ENCODE results near the gene ALPK3. TPM values are rescaled to one million over a fixed set of nuclear protein-coding genes. Genes with fewer than 3 reads are reported as not detected.

ALPK3 gene
- total and polyA plus RNA-seq, 4 donors: 6.8 to 86.8 (median 44.1) TPM

DNA sequence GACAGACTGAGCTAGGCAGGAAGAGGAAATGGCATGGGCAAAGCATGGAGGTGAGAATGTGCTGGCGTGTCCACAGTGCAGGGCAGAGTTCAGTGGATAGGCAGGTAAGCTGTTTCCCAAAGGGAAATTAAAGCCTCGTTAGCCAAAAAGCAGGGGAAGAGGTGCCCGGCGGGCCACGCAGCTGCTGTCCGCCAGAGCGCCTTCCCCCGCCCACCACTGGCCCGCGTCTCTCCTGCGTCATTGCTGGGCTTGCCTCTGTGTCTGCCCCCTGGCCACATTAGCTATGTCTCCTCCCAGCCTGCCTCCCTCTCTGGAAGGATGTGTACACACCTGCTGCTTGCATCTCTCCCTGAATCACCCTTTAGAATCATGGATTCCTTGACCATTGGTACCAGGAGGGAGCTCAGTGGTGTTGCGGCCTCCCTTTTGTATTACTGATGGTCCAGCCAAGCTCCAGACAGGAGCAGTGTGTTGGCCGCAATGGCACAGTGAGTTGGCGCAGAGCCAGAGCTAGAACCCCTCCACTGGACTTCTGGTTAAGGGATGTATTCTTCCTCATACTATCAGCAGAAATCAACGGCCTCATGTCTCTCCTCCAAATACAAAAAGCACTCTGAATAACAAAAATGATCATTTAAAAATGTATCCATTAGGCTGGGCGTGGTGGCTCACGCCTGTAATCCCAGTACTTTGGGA lies 93.9 kb downstream of the ALPK3 start:
- intact Hi-C loops (cut with DNase I): no loop called here
- no peaks in the 10 kb centered on the region for H3K9me3 ChIP-seq (ENCODE audit: control insufficient read depth, low read length)
- no peak overlapping the region for H3K4me3 ChIP-seq (ENCODE audit: low read length in 2 of 2)
- DNase-seq (no peak), ATAC-seq (ENCODE audit: low FRiP score) (no peak)
- H3K27ac ChIP-seq (ENCODE audit: low read depth in 1 of 2, low read length in 2 of 2): peak overlapping the region; percentile 22 to 92
- H3K4me1 ChIP-seq (ENCODE audit: control insufficient read depth in 1 of 2, insufficient read depth in 2 of 2, low read length in 2 of 2): peaks cover 7 to 10% of the 10 kb centered on the region in 2 donors
- no peaks in the 10 kb centered on the region for H3K36me3 ChIP-seq (ENCODE audit: control insufficient read depth in 1 of 2, insufficient read depth in 2 of 2, low read length in 1 of 2)
- 90 to 92% methylated on average over 17 of the region's 17 CpGs for WGBS, 2 donors
- H3K27me3 ChIP-seq (ENCODE audit: control insufficient read depth in 1 of 2, insufficient read depth in 2 of 2, low read length in 1 of 2): no peaks in the 10 kb centered on the region

DNA sequence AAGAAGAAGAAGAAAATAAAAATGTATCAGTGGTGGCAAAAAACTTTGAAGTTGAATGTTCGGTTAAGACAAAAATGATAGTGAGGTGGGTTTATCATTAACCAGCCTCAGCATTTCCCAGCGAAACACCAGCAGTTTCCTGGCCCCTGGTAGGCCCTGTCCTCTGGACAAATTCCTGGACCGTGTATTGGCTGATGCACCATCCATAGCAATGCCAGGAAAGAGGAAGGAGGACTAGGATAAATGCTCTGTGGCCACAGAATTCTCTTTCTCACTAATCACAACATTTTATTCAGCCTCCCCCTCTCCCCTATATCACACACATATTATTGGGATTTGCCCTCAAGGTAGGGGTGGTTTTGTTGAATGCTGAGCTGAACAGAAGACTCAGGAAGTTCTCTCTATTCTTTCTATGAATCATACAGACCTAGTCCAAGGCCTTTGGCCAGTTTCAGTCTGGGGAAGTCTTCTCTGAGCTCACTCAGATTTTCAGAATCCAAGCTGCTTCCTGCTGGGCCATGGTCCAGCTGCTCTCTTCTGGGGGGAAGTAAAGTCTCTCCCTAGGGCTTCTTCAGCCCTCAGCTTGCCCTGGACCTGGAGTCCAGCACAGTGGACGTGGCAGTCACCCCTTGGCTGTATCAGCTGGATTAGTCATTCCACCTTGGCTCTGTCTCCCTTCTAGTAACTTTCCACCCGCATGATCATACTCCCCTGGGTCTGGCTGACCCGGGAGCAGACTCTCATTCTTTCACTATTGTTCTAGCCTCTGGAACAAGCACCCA lies 94.9 kb downstream of the ALPK3 start:
- intact Hi-C loops (cut with DNase I): no loop called here
- Histone ChIP-seq H3K4me3 (ENCODE audit: low read length in 2 of 2) (no peak overlapping the region), H3K36me3 (ENCODE audit: control insufficient read depth in 1 of 2, insufficient read depth in 2 of 2, low read length in 1 of 2) (no peaks in the 10 kb centered on the region), H3K27ac (ENCODE audit: low read depth in 1 of 2, low read length in 2 of 2) (peak overlapping the region; percentile 77 to 92), H3K4me1 (ENCODE audit: control insufficient read depth in 1 of 2, insufficient read depth in 2 of 2, low read length in 2 of 2) (peaks cover 7 to 10% of the 10 kb centered on the region in 2 donors), H3K27me3 (ENCODE audit: control insufficient read depth in 1 of 2, insufficient read depth in 2 of 2, low read length in 1 of 2) (no peaks in the 10 kb centered on the region), H3K9me3 (ENCODE audit: control insufficient read depth, low read length) (no peaks in the 10 kb centered on the region)
- DNase-seq (peak; percentile 95 to 97), ATAC-seq (ENCODE audit: low FRiP score) (peak; percentile 94)
- WGBS, 2 donors: 10 to 13% methylated on average over 6 of the region's 6 CpGs

- Histone ChIP-seq H3K27ac (ENCODE audit: low read depth in 1 of 2, low read length in 2 of 2) (peak overlapping the region; percentile 70 to 77), H3K4me3 (ENCODE audit: low read length in 2 of 2) (no peak overlapping the region), H3K4me1 (ENCODE audit: control insufficient read depth in 1 of 2, insufficient read depth in 2 of 2, low read length in 2 of 2) (peaks cover 7 to 10% of the 10 kb centered on the region in 2 donors), H3K27me3 (ENCODE audit: control insufficient read depth in 1 of 2, insufficient read depth in 2 of 2, low read length in 1 of 2) (no peaks in the 10 kb centered on the region), H3K36me3 (ENCODE audit: control insufficient read depth in 1 of 2, insufficient read depth in 2 of 2, low read length in 1 of 2) (no peaks in the 10 kb centered on the region), H3K9me3 (ENCODE audit: control insufficient read depth, low read length) (no peaks in the 10 kb centered on the region)
- WGBS, 2 donors: 14 to 16% methylated on average over 2 of the region's 2 CpGs
- intact Hi-C loops (cut with DNase I): no loop called here
- ATAC-seq (ENCODE audit: low FRiP score) (no peak), DNase-seq (no peak)
These were observed 96.2 kb downstream of the ALPK3 start for GRCh38 chr15:84913360-84913723.

DNA sequence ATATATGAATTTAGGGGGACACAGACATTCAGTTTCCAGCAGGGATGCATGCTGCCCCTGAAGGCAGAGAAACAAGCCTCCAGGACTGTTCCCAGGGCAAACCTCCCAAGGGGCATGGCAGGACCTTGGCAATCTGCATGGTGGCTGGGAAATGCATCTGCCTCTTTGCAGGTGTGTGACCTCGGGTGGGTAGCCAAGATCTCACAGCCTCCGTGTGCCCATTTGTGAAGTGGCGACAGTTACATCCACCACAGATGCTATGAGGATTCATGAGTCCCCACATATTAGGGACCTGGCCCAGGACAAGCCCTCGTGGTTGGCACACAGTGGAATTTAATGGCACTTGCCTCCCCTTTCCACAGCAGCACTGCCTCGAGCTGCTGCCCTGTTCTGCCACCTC lies 97.2 kb downstream of the ALPK3 start:
- peak overlapping the region; percentile 4 to 70 for H3K27ac ChIP-seq (ENCODE audit: low read depth in 1 of 2, low read length in 2 of 2)
- intact Hi-C loops (cut with DNase I): no loop called here

DNA sequence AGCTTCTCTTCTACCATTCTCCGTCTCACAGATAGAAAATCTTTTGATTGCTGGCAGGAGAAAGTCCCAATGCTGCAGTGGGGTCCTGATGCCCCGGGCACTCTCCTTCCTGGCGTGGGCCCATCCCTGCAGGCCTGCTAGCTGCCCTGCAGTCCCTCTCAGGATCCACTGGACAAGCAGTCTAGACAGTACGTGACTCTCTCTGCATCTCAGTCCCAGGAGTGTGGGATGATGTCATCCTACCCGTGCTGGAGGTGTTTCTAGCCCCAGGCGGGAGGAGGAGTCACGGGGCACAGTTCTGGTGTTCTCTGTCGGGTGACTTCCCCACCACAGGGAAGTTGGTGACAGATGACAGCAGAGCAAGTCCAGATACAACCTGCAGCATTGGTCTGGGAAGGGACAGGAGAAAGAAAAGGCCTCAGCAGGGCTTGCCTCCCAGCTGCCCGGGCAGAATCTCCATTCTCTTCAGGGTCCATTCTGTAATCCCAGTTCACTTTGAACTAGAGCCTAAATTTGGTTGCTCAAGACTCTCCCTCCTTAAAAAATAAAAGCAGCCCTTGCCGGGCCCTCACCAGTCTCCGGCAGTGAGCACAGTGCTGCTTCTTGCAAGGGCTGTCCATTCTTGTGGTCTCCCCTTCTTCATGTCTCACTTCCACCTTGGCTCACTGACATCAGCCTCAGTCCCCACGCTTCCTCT lies 97.9 kb downstream of the ALPK3 start:
- Histone ChIP-seq H3K9me3 (ENCODE audit: control insufficient read depth, low read length) (no peaks in the 10 kb centered on the region), H3K4me1 (ENCODE audit: control insufficient read depth in 1 of 2, insufficient read depth in 2 of 2, low read length in 2 of 2) (peaks cover 7 to 10% of the 10 kb centered on the region in 2 donors), H3K36me3 (ENCODE audit: control insufficient read depth in 1 of 2, insufficient read depth in 2 of 2, low read length in 1 of 2) (no peaks in the 10 kb centered on the region), H3K4me3 (ENCODE audit: low read length in 2 of 2) (no peak overlapping the region), H3K27ac (ENCODE audit: low read depth in 1 of 2, low read length in 2 of 2) (peak overlapping the region; percentile 12 to 70), H3K27me3 (ENCODE audit: control insufficient read depth in 1 of 2, insufficient read depth in 2 of 2, low read length in 1 of 2) (no peaks in the 10 kb centered on the region)
- 7 to 13% methylated on average over 12 of the region's 12 CpGs for WGBS, 2 donors
- intact Hi-C loops (cut with DNase I): loop anchor here (5.0 kb wide), 2 partner anchors 38 to 43 kb away; no protein-coding TSS in a partner anchor
- DNase-seq: peak; percentile 89 to 92
- peak; percentile 65 for ATAC-seq (ENCODE audit: low FRiP score)

More for the DNA sequence above, 97.2 kb downstream of the ALPK3 start:
- no peak for ATAC-seq (ENCODE audit: low FRiP score)
- no peaks in the 10 kb centered on the region for H3K9me3 ChIP-seq (ENCODE audit: control insufficient read depth, low read length)
- DNase-seq: no peak
- no peak overlapping the region for H3K4me3 ChIP-seq (ENCODE audit: low read length in 2 of 2)
- no peaks in the 10 kb centered on the region for H3K27me3 ChIP-seq (ENCODE audit: control insufficient read depth in 1 of 2, insufficient read depth in 2 of 2, low read length in 1 of 2)
- 48 to 54% methylated on average over 5 of the region's 5 CpGs for WGBS, 2 donors
- H3K36me3 ChIP-seq (ENCODE audit: control insufficient read depth in 1 of 2, insufficient read depth in 2 of 2, low read length in 1 of 2): no peaks in the 10 kb centered on the region
- peaks cover 7 to 10% of the 10 kb centered on the region in 2 donors for H3K4me1 ChIP-seq (ENCODE audit: control insufficient read depth in 1 of 2, insufficient read depth in 2 of 2, low read length in 2 of 2)

DNA sequence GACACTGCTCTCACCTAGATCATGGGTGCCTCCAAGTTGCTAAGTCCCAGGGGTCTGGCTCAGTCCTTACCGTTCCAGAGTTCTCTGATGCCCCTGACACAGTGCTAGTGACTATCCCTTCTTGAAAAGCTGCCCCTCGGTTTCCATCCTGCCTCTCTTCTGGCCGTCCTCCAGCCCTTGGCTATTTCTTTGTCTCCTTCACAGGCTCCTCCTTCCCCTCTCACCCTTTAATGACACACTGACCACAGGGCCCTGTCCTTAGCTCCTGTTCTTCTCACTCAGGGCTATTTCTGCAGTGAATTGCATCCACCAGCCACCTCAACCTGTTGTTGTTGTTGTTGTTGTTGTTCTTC lies 98.4 kb downstream of the ALPK3 start:
- no peaks in the 10 kb centered on the region for H3K27me3 ChIP-seq (ENCODE audit: control insufficient read depth in 1 of 2, insufficient read depth in 2 of 2, low read length in 1 of 2)
- peaks cover 7 to 10% of the 10 kb centered on the region in 2 donors for H3K4me1 ChIP-seq (ENCODE audit: control insufficient read depth in 1 of 2, insufficient read depth in 2 of 2, low read length in 2 of 2)
- H3K27ac ChIP-seq (ENCODE audit: low read depth in 1 of 2, low read length in 2 of 2): peak overlapping the region; percentile 12 to 70
- intact Hi-C loops (cut with DNase I): loop anchor here (5.0 kb wide), 2 partner anchors 38 to 43 kb away; no protein-coding TSS in a partner anchor
- DNase-seq (no peak), ATAC-seq (ENCODE audit: low FRiP score) (no peak)
- no peak overlapping the region for H3K4me3 ChIP-seq (ENCODE audit: low read length in 2 of 2)
- 29 to 34% methylated on average over 3 of the region's 3 CpGs for WGBS, 2 donors
- H3K9me3 ChIP-seq (ENCODE audit: control insufficient read depth, low read length): no peaks in the 10 kb centered on the region
- H3K36me3 ChIP-seq (ENCODE audit: control insufficient read depth in 1 of 2, insufficient read depth in 2 of 2, low read length in 1 of 2): no peaks in the 10 kb centered on the region

DNA sequence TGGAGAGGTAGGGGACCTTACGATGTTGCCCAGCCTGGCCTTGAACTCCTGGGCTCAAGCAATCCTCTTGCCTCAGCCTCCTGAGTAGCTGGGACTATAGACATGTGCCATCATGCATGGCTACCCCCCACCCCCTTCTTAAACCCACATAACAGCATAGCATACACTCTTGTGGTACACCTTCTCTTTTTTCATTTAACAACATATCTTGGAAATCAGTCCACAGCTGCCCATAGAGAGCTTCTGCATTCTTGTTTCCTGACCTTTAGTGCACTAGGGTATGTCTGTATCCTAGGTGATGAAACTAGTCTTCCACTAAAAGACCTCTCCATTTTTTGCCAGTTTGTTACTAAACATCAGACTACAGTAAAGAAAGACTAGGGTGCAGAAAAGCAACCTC lies 100.3 kb downstream of the ALPK3 start:
- intact Hi-C loops (cut with DNase I): loop anchor here (5.0 kb wide), 2 partner anchors 40 to 45 kb away; no protein-coding TSS in a partner anchor
- Histone ChIP-seq H3K27ac (ENCODE audit: low read depth in 1 of 2, low read length in 2 of 2) (no peak overlapping the region), H3K9me3 (ENCODE audit: control insufficient read depth, low read length) (no peaks in the 10 kb centered on the region), H3K36me3 (ENCODE audit: control insufficient read depth in 1 of 2, insufficient read depth in 2 of 2, low read length in 1 of 2) (no peaks in the 10 kb centered on the region), H3K27me3 (ENCODE audit: control insufficient read depth in 1 of 2, insufficient read depth in 2 of 2, low read length in 1 of 2) (no peaks in the 10 kb centered on the region), H3K4me1 (ENCODE audit: control insufficient read depth in 1 of 2, insufficient read depth in 2 of 2, low read length in 2 of 2) (peaks cover 5 to 6% of the 10 kb centered on the region in 2 donors), H3K4me3 (ENCODE audit: low read length in 2 of 2) (no peak overlapping the region)
- ATAC-seq (ENCODE audit: low FRiP score) (no peak), DNase-seq (no peak)
- WGBS, 2 donors: 89 to 95% methylated on average over 1 of the region's 1 CpG

DNA sequence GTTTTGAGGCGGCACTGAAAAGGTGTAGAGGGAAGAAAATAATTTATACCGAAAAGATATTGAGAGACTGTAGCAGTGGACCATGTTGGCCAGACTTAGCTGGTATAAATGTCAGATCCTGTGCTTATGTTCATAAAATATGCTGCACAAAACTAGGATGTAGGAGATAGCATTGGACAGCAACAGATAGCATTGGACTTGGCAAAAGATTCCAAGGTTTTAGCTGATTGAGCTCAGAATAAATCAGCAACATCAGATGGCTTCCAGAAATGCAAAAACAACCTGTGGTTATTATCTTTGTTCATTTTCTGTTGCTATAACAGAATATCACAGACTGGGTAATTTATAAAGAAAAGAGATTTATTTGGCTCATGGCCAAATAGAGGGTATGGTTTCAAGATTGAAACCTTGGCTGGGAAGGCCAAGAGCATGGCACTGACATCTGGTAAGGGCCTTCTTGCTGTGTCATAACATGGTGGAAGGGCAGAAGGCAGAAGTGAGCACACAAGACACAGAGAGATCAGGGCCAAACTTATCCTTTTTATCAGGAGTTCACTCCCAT lies 102.0 kb downstream of the ALPK3 start:
- Histone ChIP-seq H3K4me1 (ENCODE audit: control insufficient read depth in 1 of 2, insufficient read depth in 2 of 2, low read length in 2 of 2) (peaks cover 0 to 5% of the 10 kb centered on the region in 2 donors), H3K9me3 (ENCODE audit: control insufficient read depth, low read length) (no peaks in the 10 kb centered on the region), H3K4me3 (ENCODE audit: low read length in 2 of 2) (no peak overlapping the region), H3K36me3 (ENCODE audit: control insufficient read depth in 1 of 2, insufficient read depth in 2 of 2, low read length in 1 of 2) (no peaks in the 10 kb centered on the region), H3K27me3 (ENCODE audit: control insufficient read depth in 1 of 2, insufficient read depth in 2 of 2, low read length in 1 of 2) (no peaks in the 10 kb centered on the region), H3K27ac (ENCODE audit: low read depth in 1 of 2, low read length in 2 of 2) (no peak overlapping the region)
- WGBS, 2 donors: 89 to 90% methylated on average over 2 of the region's 2 CpGs
- ATAC-seq (ENCODE audit: low FRiP score) (no peak), DNase-seq (no peak)
- intact Hi-C loops (cut with DNase I): loop anchor here (5.0 kb wide), 2 partner anchors 42 to 47 kb away; no protein-coding TSS in a partner anchor
